GM12874 (cell line): ENCODE data around the gene SOX3.

Experiments used
- TF ChIP-seq, protein P1 (sequence below): IDR thresholded peaks from 2 replicates; pipeline ENCODE4 v1.5.1; 2011; ENCODE audit warnings: low read depth, mild to moderate bottlenecking, control low read depth, low read length, moderate library complexity; ENCODE audit not compliant: insufficient read depth

Gene SOX3

DNA sequence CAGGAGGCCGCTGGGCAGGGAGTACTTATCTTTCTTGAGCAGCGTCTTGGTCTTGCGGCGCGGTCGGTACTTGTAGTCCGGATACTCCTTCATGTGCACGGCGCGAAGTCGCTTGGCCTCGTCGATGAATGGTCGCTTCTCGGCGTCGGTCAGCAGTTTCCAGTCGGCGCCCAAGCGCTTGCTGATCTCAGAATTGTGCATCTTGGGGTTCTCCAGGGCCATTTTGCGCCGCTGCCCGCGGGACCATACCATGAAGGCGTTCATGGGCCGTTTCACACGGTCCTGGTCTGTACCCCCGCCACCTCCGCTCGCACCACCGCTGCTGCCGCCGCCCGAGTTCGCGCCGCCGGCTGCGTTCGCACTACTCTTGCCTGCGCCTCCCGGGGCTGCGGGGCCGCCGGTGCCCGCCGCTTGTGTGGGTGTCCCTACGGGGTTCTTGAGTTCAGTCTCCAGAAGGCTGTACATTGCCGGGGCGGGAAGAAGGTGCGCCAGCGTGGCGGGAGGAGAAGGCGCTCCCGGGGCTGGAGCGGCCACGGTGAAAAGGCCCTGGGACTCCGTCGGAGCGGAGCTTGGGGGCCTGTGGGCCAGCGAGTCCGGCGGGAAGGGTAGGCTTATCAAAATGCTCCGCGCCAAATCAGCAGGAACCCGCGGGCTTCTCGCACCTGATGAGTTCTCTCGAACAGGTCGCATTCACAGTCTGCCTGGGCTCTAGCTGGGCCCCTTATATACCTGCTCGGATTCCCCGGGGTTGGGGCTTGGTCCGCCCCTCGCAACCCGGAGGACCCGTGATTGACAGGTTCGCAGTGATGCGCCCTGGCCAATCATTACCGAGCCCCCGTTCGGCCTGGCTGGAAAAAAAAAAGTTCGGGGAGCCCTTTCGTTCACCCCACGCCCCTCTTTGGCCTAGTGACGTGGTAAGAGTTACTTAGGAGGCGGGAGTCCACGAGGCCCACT, at the start of gene SOX3:
Gene SOX3, minus strand, starts transcription at position 699 of the 954 bp plus-strand sequence. Its CDS starts 9 bp downstream, at position 690.
- TF ChIP-seq, protein P1, sequence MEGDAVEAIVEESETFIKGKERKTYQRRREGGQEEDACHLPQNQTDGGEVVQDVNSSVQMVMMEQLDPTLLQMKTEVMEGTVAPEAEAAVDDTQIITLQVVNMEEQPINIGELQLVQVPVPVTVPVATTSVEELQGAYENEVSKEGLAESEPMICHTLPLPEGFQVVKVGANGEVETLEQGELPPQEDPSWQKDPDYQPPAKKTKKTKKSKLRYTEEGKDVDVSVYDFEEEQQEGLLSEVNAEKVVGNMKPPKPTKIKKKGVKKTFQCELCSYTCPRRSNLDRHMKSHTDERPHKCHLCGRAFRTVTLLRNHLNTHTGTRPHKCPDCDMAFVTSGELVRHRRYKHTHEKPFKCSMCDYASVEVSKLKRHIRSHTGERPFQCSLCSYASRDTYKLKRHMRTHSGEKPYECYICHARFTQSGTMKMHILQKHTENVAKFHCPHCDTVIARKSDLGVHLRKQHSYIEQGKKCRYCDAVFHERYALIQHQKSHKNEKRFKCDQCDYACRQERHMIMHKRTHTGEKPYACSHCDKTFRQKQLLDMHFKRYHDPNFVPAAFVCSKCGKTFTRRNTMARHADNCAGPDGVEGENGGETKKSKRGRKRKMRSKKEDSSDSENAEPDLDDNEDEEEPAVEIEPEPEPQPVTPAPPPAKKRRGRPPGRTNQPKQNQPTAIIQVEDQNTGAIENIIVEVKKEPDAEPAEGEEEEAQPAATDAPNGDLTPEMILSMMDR = no peak

DNA sequence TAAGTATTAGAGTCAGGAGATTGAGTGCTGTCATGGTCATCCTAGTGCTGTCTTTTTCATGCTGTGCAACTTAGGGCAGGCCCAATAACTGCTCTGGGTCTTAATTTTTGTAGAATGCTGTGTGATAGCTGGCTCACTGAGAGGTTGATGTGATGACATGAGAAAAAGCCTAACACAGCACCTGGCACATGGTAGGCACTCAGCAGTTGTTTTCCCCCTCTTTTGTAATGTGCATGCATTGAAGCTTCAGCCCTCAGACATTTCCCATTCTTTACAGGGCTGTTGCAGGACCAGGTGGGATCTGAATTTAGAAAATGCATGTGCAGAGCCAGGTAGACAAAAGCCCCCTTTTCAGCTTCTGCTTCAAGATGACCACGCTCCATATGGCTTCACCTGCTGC, 44.1 kb upstream of the SOX3 start:
- TF ChIP-seq, protein P1 = no peak

GRCh38 chrX:140526171-140526570, 21.3 kb upstream of the SOX3 start:
- TF ChIP-seq, protein P1 = no peak

DNA sequence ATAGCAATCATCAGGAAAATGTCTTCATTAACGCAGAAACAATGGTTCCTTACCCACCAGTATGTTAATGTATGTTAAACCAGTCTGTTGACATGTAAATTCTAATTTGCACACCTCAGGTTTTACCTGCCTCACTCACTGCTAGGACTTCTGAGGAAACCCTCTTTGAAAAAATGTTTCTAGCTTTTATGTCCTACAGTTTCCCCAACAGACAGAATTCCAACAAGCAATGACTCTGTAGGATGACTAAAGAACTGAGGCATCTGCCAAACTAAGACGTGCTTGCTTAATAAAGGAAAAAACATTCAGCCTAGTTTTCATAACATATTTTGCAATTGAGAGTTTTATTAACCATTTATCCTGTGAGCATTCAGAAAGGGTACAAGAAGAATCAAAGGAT, 20.6 kb upstream of the SOX3 start:
- TF ChIP-seq, protein P1 = no peak

DNA sequence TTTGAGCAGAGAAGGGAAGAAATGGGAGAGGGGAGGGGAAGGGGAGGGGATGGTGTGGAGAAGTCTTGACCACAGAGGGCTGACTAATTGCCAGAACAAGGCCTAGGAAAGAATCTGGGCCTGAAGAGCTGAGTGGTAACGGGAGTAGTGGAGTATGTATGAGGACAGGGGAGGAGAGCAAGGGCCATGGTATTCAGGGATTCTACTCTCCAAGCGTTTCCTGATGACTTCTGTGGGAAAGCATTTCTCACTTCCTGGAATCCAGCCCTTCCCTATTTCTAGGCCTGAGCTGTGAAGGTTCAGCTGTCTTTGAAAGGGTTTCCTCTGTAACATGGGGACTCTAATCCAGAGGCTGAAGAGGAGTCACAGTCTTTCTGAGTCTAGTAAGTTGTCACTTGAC, 19.7 kb upstream of the SOX3 start:
- TF ChIP-seq, protein P1 = no peak

- TF ChIP-seq, protein P1 = no peak
Observed at GRCh38 chrX:140521393-140521792, 16.5 kb upstream of the SOX3 start.

DNA sequence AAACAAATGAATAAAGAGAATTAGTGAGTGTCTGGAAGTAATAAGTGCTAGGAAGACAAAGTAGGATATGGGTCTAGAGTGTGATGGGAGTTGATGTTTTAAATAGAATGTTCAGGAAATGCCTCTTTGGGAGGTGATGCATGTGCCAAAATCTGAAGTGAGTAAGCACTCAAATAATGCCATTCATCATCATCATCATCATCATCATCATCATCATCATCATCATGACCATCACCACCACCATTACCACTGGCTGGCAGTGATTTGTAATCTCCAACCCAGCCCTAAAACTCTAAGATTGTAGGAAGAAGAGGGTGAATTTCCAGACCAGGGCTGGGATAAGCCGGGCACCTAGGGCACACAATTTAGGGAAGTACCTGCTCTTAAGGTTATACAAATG, 9.7 kb upstream of the SOX3 start:
- TF ChIP-seq, protein P1 = no peak
